AG08395 (cell line): ENCODE results near the gene VPREB3.

ENCODE experiments used
- DNase-seq: peaks from one replicate; pipeline ENCODE4 v3.0.0; 2012; ENCODE audit warnings: mixed read lengths, low spot score

The VPREB3 gene

GRCh38 chr22:23754220-23754919 lies at the start of gene VPREB3:
Gene VPREB3 (minus strand): TSS chr22:23754425. CDS start chr22:23754363, 62 bp downstream.
- DNase-seq, result no peak

GRCh38 chr22:23803001-23803819 lies 49.0 kb upstream of the VPREB3 start:
- DNase-seq, result no peak

- DNase-seq, result no peak
Measured at GRCh38 chr22:23801886-23802377, 47.7 kb upstream of the VPREB3 start.

- DNase-seq, result no peak
Measured at GRCh38 chr22:23801238-23801821, 47.1 kb upstream of the VPREB3 start.

GRCh38 chr22:23800297-23801237 lies 46.3 kb upstream of the VPREB3 start:
- DNase-seq, result no peak

GRCh38 chr22:23796461-23796860 lies 42.2 kb upstream of the VPREB3 start:
- peak; percentile 26 for DNase-seq

- DNase-seq, result no peak
Measured at GRCh38 chr22:23793326-23793725, 39.1 kb upstream of the VPREB3 start.

- no peak for DNase-seq
Measured at GRCh38 chr22:23791738-23792645, 37.8 kb upstream of the VPREB3 start.

GRCh38 chr22:23790819-23791737 lies 36.9 kb upstream of the VPREB3 start:
- DNase-seq, result peak; percentile 71

GRCh38 chr22:23789638-23790037 lies 35.4 kb upstream of the VPREB3 start:
- DNase-seq, result no peak

GRCh38 chr22:23789121-23789520 lies 34.9 kb upstream of the VPREB3 start:
- no peak for DNase-seq

GRCh38 chr22:23787910-23788309 lies 33.7 kb upstream of the VPREB3 start:
- no peak for DNase-seq

GRCh38 chr22:23787600-23787896 lies 33.3 kb upstream of the VPREB3 start:
- no peak for DNase-seq

- peak; percentile 95 for DNase-seq
Measured at GRCh38 chr22:23786752-23787599, 32.8 kb upstream of the VPREB3 start, which contains the start of gene SMARCB1. Gene SMARCB1 (plus strand): TSS chr22:23786966. CDS start chr22:23787170, 204 bp downstream.

- DNase-seq, result no peak
Measured at GRCh38 chr22:23786261-23786710, 32.1 kb upstream of the VPREB3 start.

GRCh38 chr22:23784215-23784732 lies 30.0 kb upstream of the VPREB3 start:
- peak; percentile 19 for DNase-seq

GRCh38 chr22:23783265-23784150 lies 29.3 kb upstream of the VPREB3 start:
- no peak for DNase-seq
